BLaER1 treated with 17β-estradiol and CSF1 and Interleukin-3, amounts not matched to agents 10 nM and 100 nM (cell line): ENCODE data around the gene ISM2.
A peak's percentile ranks its signal among the peaks of the same experiment; 100 is the strongest.

ENCODE experiments used
- H3K27ac ChIP-seq, 11 experiments: shearing (Covaris generic); formaldehyde crosslinking; 2 replicates each; pipeline ENCODE4 v1.8.1; 2022
- H3K27me3 ChIP-seq, 11 experiments: shearing (Covaris generic); formaldehyde crosslinking; 2 replicates each; pipeline ENCODE4 v1.8.1; 2022
- H3K36me3 ChIP-seq, 11 experiments: shearing (Covaris generic); formaldehyde crosslinking; 2 replicates each; pipeline ENCODE4 v1.8.1; 2022
- H3K4me1 ChIP-seq, 10 experiments: shearing (Covaris generic); formaldehyde crosslinking; 2 replicates each; pipeline ENCODE4 v1.8.1; 2022
- H3K4me2 ChIP-seq, 11 experiments: shearing (Covaris generic); formaldehyde crosslinking; 2 replicates each; pipeline ENCODE4 v1.8.1; 2022
- H3K4me3 ChIP-seq, 10 experiments: shearing (Covaris generic); formaldehyde crosslinking; 2 replicates each; pipeline ENCODE4 v1.8.1; 2022
- H3K9ac ChIP-seq, 11 experiments: shearing (Covaris generic); formaldehyde crosslinking; 2 replicates each; pipeline ENCODE4 v1.8.1; 2022
- H3K9me3 ChIP-seq, 11 experiments: shearing (Covaris generic); formaldehyde crosslinking; replicated peaks in 1 of 11; 2 replicates each; pipeline ENCODE4 v1.8.1; 2022
- H4K20me1 ChIP-seq, 11 experiments: shearing (Covaris generic); formaldehyde crosslinking; 2 replicates each; pipeline ENCODE4 v1.8.1; 2022
- Cebpa-rat ChIP-seq, 11 experiments: shearing (Covaris generic); IDR thresholded peaks; 2 replicates each; pipeline ENCODE4 v1.8.1; 2022

ISM2 gene

DNA sequence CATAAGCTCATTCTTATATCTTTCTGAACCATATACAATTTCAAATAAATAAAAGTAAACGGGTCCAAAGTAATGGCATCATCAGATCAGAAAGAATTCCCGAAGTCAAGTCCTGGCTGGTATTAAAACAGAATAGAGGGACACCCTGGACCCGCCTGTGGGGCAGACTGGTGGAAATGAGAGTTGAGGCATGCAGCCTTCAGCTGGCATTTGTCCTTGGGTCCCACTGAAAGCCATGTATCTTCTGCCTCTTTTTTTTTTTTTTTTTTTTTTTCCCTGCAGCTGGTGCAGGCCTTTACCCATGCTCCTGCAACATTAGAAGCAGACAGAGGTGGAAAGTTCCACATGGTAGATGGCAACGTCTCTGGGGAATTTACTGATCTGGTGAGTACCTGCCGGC, 30.8 kb downstream of the ISM2 start:
- peaks cover 69 to 78% (median 72%) of the 10 kb centered on the region in 11 experiments for H3K36me3 ChIP-seq
- H3K4me1 ChIP-seq = no peaks in the 10 kb centered on the region
- no peaks in the 10 kb centered on the region for H3K9me3 ChIP-seq
- TF ChIP-seq Cebpa-rat (IDR thresholded peaks at IDR 0.05) = no peak
- H3K9ac ChIP-seq = no peak overlapping the region
- no peak overlapping the region for H3K4me2 ChIP-seq
- no peaks in the 10 kb centered on the region for H3K27me3 ChIP-seq
- peaks cover 0 to 76% (median 64%) of the 10 kb centered on the region in 11 experiments; a peak in 20 of 22 replicates for H4K20me1 ChIP-seq
- no peak overlapping the region for H3K4me3 ChIP-seq
- H3K27ac ChIP-seq = no peak overlapping the region

DNA sequence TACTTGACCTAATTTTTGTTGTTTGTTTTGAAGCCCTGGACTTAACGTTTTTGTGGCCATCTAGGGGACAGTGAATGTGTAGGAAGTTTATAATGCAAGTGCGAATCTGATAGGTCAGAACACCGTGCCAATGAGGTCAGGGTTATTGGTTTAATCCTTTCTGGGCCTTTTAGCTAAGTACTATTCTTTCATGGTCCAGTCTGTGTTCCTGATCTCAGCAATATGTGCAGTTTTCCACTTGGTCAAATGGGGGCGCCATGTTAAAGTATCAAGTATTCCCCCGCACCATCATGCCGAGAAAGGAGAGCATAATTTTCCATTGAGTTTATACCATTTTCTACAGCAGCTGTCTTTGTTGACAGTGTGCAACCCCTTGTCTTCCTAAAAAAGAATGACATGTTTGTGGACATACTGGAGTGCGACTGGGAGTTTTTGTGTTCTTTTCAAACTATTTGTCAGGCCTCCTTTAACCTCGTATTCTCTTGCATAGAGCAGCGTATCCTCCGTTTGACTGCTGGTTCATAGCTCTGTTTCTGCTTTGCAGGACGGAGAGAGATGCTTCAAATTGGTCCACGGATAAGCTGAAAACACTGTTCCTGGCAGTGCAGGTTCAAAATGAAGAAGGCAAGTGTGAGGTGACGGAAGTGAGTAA, 39.4 kb downstream of the ISM2 start:
- TF ChIP-seq Cebpa-rat (IDR thresholded peaks at IDR 0.05) = no peak
- Histone ChIP-seq H4K20me1 (peaks cover 34 to 62% (median 59%) of the 10 kb centered on the region in 11 experiments; a peak in 21 of 22 replicates), H3K4me1 (peaks cover 18 to 31% (median 24%) of the 10 kb centered on the region in 10 experiments), H3K4me3 (peak overlapping the region; percentile 91 to 100 (median 98)), H3K36me3 (peaks cover 49 to 51% (median 50%) of the 10 kb centered on the region in 11 experiments), H3K9ac (peak overlapping the region; percentile 87 to 97 (median 93)), H3K27ac (peak overlapping the region in 9 of 11 experiments; percentile 84 to 96 (median 92); a peak in 16 of 22 replicates), H3K27me3 (no peaks in the 10 kb centered on the region), H3K4me2 (peak overlapping the region; percentile 75 to 95 (median 89)), H3K9me3 (no peaks in the 10 kb centered on the region)

DNA sequence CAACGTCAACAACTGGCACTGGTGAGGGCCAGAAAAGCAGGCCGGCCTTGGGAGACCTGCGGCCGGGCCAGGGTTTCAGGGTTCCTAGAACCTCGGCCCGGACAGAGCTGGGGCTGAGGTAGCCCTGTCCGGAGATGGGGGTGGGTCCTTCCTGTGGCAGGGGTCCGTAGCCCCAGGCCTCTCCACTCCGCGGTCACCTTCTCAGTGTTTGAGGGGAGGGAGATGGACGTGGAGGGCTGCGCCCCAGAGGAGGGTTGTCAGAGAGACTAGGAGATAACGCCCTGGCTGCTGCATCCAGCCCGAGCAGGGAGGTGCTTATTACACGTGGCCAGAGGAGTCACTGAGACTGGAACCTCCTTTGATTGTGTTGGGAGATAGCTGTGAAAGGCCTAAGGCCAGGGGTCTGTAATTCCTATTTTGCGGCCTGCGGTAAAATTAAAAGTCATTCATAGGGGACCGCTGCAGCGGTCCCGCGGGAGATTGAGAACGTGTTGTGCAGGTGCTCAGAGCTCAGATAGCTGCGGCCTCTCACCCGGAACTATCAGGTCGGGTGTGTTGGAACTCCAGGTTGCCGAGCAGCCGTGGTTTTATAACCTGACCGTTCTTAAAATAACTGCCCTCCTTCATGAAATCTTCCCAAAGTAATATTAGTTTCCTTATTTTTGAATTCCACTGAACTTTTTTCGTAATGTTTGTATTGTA, 40.2 kb downstream of the ISM2 start:
- H3K27ac ChIP-seq = peak overlapping the region; percentile 84 to 96 (median 91)
- H4K20me1 ChIP-seq = peaks cover 35 to 58% (median 53%) of the 10 kb centered on the region in 11 experiments; a peak in 21 of 22 replicates
- no peaks in the 10 kb centered on the region for H3K27me3 ChIP-seq
- peak overlapping the region; percentile 87 to 97 (median 93) for H3K9ac ChIP-seq
- no peak for TF ChIP-seq Cebpa-rat (IDR thresholded peaks at IDR 0.05)
- peak overlapping the region; percentile 91 to 100 (median 98) for H3K4me3 ChIP-seq
- no peaks in the 10 kb centered on the region for H3K9me3 ChIP-seq
- H3K4me1 ChIP-seq = peaks cover 18 to 31% (median 24%) of the 10 kb centered on the region in 10 experiments
- H3K4me2 ChIP-seq = peak overlapping the region; percentile 75 to 95 (median 89)
- H3K36me3 ChIP-seq = peaks cover 42 to 49% (median 44%) of the 10 kb centered on the region in 11 experiments

DNA sequence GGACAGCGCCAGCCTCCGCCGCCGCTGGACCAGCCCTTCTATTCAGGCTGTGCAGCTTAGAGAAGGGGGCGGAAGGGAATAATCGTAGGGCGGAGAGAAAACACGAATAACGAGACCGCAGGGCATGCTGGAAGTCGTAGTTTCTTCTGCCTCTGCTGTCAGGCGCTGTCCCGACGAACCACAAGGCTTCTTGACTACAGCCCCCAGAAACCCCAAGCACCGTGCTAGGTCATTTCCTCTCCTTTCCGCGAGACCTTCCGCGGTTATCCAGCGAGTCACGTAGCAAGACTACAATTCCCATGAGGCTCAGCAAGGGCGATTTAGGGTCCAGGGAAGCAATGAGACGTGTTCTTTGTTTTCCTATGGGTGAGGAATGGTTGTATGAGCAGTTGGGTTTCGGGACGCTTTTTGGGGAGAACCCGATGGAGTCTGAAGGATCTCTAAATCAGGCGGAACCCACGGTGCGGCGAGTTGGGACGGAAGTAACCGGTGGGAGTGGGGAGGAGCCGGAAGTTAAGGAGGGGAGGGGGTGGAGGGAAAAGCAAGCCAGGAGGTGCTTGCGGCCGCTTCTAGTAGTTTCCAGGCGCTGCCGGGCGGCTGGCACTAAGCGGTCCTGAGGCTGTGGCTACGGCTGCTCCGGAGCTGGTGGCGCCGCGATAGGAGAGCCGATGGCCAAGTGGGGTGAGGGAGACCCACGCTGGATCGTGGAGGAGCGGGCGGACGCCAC, 40.9 kb downstream of the ISM2 start, which contains the start of the genes AHSA1 and VIPAS39:
Gene AHSA1, plus strand, starts transcription at position 572 of the 727 bp plus-strand sequence. Its CDS starts 97 bp downstream, at position 669.
Gene VIPAS39, minus strand, starts transcription at position 80 of the 727 bp plus-strand sequence. CDS start 3,499 bp downstream, outside the sequence.
- Histone ChIP-seq H3K27me3 (no peaks in the 10 kb centered on the region), H3K27ac (peak within 1 kb of the TSS; percentile 84 to 96 (median 91)), H3K9ac (peak within 1 kb of the TSS; percentile 87 to 97 (median 93)), H4K20me1 (peaks cover 35 to 64% (median 46%) of the 10 kb centered on the region in 11 experiments; a peak in 21 of 22 replicates), H3K36me3 (peaks cover 42 to 49% (median 44%) of the 10 kb centered on the region in 11 experiments), H3K4me1 (peaks cover 18 to 31% (median 24%) of the 10 kb centered on the region in 10 experiments), H3K4me2 (peak within 1 kb of the TSS; percentile 75 to 95 (median 92)), H3K9me3 (no peaks in the 10 kb centered on the region), H3K4me3 (peak within 1 kb of the TSS; percentile 91 to 100 (median 98))
- no peak for TF ChIP-seq Cebpa-rat (IDR thresholded peaks at IDR 0.05)

DNA sequence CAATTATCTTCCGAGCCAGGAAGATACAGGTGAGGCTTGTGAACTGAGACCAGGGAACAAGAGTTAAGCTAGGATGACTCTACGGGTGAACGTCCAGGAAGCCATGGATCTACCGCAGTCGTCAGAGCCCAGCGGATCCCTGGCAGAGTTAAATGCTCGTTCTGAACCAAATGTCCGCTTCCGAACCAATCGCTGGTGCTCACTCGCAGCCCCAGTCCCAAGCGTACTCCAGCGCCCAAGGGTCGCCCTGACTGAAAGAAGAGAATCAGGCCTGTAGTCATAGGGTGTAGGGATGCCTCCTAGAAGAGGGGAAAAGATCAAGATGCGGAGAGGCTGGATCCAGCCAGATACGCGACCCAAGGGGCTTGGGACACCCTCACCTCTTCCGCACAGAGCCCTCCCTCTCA, 41.5 kb downstream of the ISM2 start:
- Histone ChIP-seq H3K27ac (peak overlapping the region; percentile 68 to 96 (median 91)), H3K4me2 (peak overlapping the region; percentile 71 to 94 (median 83))

DNA sequence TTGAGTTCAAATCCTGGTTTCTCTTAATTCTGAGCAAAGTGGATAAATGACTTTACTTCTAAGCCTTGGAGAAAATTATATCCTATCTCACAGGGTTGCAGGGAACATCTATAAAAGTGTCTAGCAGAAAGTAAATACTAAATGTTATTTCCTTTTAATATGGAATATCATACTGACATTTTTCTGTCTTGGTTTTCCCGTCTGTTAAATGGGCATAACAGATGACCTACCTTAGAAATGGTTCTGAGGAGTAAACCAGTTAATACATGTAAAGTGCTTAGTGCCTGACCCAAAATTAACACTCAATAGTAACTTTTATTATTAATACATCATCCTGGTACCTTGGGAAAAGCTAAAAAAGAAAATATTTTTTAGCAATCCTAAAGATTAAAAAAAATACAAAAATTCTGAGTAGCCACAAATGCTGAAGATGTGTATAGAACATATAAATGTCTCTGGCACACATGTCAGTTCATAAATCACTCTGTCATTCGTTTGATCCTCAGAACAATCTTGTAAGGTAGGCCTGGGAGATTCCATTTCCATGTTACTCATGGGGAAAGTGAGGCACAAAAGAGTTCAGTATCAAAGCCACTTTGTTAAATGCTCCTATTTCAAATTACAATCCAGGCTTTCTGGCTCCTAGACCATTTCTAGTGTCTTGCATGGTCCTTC, 42.5 kb downstream of the ISM2 start:
- peaks cover 18 to 31% (median 24%) of the 10 kb centered on the region in 10 experiments for H3K4me1 ChIP-seq
- peak overlapping the region; percentile 91 to 100 (median 98); a peak in 18 of 20 replicates for H3K4me3 ChIP-seq
- H3K9ac ChIP-seq = peak overlapping the region; percentile 87 to 97 (median 93); a peak in 20 of 22 replicates
- no peak for TF ChIP-seq Cebpa-rat (IDR thresholded peaks at IDR 0.05)
- H3K9me3 ChIP-seq = no peaks in the 10 kb centered on the region
- peaks cover 23 to 59% (median 30%) of the 10 kb centered on the region in 11 experiments; a peak in 21 of 22 replicates for H4K20me1 ChIP-seq
- no peaks in the 10 kb centered on the region for H3K27me3 ChIP-seq
- H3K4me2 ChIP-seq = peak overlapping the region; percentile 71 to 94 (median 83)
- H3K27ac ChIP-seq = peak overlapping the region in 4 of 11 experiments; percentile 87 to 96 (median 92); a peak in 7 of 22 replicates
- H3K36me3 ChIP-seq = peaks cover 34 to 49% (median 44%) of the 10 kb centered on the region in 11 experiments

More for the DNA sequence above, 41.5 kb downstream of the ISM2 start:
- Histone ChIP-seq H3K9me3 (no peaks in the 10 kb centered on the region), H3K4me3 (peak overlapping the region; percentile 91 to 100 (median 98)), H3K36me3 (peaks cover 37 to 49% (median 44%) of the 10 kb centered on the region in 11 experiments), H3K4me1 (peaks cover 18 to 31% (median 24%) of the 10 kb centered on the region in 10 experiments), H3K27me3 (no peaks in the 10 kb centered on the region), H4K20me1 (peaks cover 33 to 62% (median 40%) of the 10 kb centered on the region in 11 experiments; a peak in 21 of 22 replicates), H3K9ac (peak overlapping the region; percentile 87 to 97 (median 93))
- no peak for TF ChIP-seq Cebpa-rat (IDR thresholded peaks at IDR 0.05)

DNA sequence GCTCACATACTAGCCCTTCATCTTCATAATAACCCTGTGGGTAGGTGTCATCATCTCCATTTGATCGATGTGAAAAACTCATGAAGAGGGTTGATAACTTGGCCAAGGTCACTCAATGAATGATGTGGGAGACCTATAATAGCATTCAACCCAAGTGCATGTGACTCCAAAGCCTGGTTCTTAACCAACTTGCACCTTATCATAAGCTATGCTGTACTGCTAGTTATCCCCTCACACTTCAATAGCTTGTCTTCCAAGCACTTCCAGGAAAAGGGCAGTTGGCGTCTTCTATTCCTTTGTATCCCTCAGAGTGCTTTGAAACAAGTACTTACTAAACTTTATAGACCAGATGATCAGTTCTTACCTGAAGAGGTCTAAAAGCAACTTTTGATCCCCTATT, 56.4 kb downstream of the ISM2 start:
- Histone ChIP-seq H3K36me3 (peaks cover 68 to 98% (median 82%) of the 10 kb centered on the region in 11 experiments), H3K9me3 (no peaks in the 10 kb centered on the region), H3K4me2 (no peak overlapping the region), H3K27me3 (no peaks in the 10 kb centered on the region), H3K4me1 (no peaks in the 10 kb centered on the region), H4K20me1 (no peaks in the 10 kb centered on the region; a peak in 2 of 22 replicates), H3K27ac (no peak overlapping the region), H3K9ac (no peak overlapping the region), H3K4me3 (no peak overlapping the region)
- no peak for TF ChIP-seq Cebpa-rat (IDR thresholded peaks at IDR 0.05)

DNA sequence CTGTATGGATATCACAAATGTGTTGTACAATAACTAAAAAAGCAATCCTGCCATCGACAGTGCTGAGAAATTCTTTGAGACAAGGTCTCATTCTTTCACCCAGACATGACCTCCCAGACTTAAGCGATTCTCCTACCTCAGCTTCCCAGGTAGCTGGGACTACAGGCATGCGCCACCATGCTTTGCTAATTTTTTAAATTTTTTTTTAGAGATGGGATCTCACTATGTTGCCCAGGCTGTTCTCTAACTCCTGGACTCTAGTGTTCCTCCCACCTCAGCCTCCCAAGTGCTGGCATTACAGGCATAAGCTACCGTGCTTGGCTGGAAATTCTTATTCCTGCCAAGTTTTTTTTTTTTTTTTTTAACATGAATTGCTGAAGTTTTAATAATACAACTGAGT, 58.8 kb downstream of the ISM2 start:
- Histone ChIP-seq H3K4me1 (no peaks in the 10 kb centered on the region), H3K27ac (no peak overlapping the region), H3K4me2 (no peak overlapping the region), H3K36me3 (peaks cover 75 to 98% (median 86%) of the 10 kb centered on the region in 11 experiments), H3K9ac (no peak overlapping the region), H4K20me1 (no peaks in the 10 kb centered on the region), H3K27me3 (no peaks in the 10 kb centered on the region), H3K4me3 (no peak overlapping the region), H3K9me3 (no peaks in the 10 kb centered on the region)
- TF ChIP-seq Cebpa-rat (IDR thresholded peaks at IDR 0.05) = no peak
